H1 (cell line): ENCODE measurements around the gene NEK11.

Source experiments
- EGR1 ChIP-seq: IDR thresholded peaks from 2 replicates; pipeline ENCODE4 v1.6.1; 2011; ENCODE audit warnings: low read depth, low read length, borderline replicate concordance
- GABPA ChIP-seq: IDR thresholded peaks from 2 replicates; pipeline ENCODE4 v1.6.1; 2011; ENCODE audit warnings: mild to moderate bottlenecking, low read length, moderate library complexity, borderline replicate concordance; ENCODE audit not compliant: insufficient read depth
- POLR2AphosphoS5 ChIP-seq: IDR thresholded peaks from 2 replicates; pipeline ENCODE4 v1.6.1; 2011; ENCODE audit warnings: low read depth, low read length
- RAD21 ChIP-seq, 2 experiments: IDR thresholded peaks in 1 of 2; conservative IDR thresholded peaks in 1 of 2; 2 replicates each; pipeline ENCODE4 v1.6.1; 2011; ENCODE audit warnings: low read depth in 2 of 2, low read length in 2 of 2, improper control_type of control experiment in 1 of 2, inconsistent platforms in 1 of 2, mild to moderate bottlenecking in 1 of 2, moderate library complexity in 1 of 2
- RFX5 ChIP-seq: IDR thresholded peaks from 2 replicates; pipeline ENCODE4 v1.6.1; 2011; ENCODE audit warnings: low read depth, low read length, improper control_type of control experiment, borderline replicate concordance
- TF ChIP-seq, protein P1 (sequence below), 3 experiments: IDR thresholded peaks; 1 replicate in 2 of 3; 2 replicates in 1 of 3; pipeline versions ENCODE4 v1.5.1 to v1.6.1; 2011; ENCODE audit warnings: low read length in 3 of 3, mild to moderate bottlenecking in 3 of 3, inconsistent platforms in 2 of 3, low read depth in 1 of 3, moderate library complexity in 1 of 3; ENCODE audit not compliant: insufficient read depth in 1 of 3; ENCODE audit errors: control extremely low read depth in 1 of 3
- TF ChIP-seq, protein P2 (sequence below): IDR thresholded peaks from 2 replicates; pipeline ENCODE4 v1.6.1; 2012; ENCODE audit warnings: inconsistent platforms

DNA sequence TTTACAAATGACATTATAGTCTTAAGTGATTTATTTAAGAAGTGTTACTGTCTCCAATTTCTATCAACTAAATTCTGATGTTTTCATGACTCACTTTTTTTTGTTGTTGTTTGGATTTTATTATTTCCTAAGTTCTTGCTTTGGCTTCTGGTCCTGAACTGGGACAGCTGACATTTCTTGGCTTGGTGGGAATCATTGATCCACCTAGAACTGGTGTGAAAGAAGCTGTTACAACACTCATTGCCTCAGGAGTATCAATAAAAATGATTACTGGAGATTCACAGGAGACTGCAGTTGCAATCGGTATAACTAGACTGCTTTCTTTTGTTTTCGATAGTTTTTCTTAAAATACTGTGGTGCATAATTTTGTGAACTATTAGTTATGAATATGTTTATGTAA lies 47.6 kb upstream of the NEK11 start:
- TF ChIP-seq, protein P1, sequence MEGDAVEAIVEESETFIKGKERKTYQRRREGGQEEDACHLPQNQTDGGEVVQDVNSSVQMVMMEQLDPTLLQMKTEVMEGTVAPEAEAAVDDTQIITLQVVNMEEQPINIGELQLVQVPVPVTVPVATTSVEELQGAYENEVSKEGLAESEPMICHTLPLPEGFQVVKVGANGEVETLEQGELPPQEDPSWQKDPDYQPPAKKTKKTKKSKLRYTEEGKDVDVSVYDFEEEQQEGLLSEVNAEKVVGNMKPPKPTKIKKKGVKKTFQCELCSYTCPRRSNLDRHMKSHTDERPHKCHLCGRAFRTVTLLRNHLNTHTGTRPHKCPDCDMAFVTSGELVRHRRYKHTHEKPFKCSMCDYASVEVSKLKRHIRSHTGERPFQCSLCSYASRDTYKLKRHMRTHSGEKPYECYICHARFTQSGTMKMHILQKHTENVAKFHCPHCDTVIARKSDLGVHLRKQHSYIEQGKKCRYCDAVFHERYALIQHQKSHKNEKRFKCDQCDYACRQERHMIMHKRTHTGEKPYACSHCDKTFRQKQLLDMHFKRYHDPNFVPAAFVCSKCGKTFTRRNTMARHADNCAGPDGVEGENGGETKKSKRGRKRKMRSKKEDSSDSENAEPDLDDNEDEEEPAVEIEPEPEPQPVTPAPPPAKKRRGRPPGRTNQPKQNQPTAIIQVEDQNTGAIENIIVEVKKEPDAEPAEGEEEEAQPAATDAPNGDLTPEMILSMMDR (IDR thresholded peaks at IDR 0.05; ENCODE audit: control extremely low read depth in 1 of 3, insufficient read depth in 1 of 3, low read depth in 1 of 3, low read length in 3 of 3) = no peak
- no peak for TF ChIP-seq RFX5
- TF ChIP-seq POLR2AphosphoS5 = no peak
- TF ChIP-seq, protein P2, sequence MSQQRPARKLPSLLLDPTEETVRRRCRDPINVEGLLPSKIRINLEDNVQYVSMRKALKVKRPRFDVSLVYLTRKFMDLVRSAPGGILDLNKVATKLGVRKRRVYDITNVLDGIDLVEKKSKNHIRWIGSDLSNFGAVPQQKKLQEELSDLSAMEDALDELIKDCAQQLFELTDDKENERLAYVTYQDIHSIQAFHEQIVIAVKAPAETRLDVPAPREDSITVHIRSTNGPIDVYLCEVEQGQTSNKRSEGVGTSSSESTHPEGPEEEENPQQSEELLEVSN = no peak
- TF ChIP-seq RAD21 (IDR thresholded peaks at IDR 0.05 in 1 of 2, conservative IDR thresholded peaks at IDR 0.05 in 1 of 2; ENCODE audit: low read depth in 2 of 2, low read length in 2 of 2) = no peak
- no peak for TF ChIP-seq EGR1
- no peak for TF ChIP-seq GABPA
